ENCODE measurements around the gene GRAMD1B. TPM values are rescaled to one million over a fixed set of nuclear protein-coding genes. Genes with fewer than 3 reads are reported as not detected.

The GRAMD1B gene
- total and polyA plus RNA-seq, 2 experiments from 2014 or later: 15.5 to 81.5 TPM

DNA sequence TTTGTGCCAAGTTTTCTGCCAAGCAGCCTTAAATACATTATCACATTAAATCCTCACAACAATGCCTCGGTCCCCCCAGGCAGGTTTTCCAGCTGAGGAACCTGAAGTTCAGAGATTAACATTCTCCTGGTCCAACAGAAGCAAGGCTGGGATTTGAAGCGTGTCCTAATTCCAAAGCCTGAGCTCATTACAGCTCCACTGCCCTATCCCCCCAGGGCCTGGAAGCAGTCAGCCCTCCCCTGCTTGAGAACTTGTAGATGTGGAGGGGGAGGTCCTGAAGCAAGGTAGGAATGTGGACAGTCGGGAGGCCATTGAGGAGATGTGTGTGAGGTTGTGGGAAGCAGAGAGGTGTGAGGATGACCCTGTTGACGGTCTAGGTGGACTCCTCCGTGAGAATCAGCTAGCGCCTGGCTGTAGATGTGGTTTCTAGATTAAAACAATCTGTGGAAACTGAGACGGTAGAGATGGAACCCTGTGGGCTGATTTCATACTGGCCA, 8.1 kb downstream of the GRAMD1B start:
- Histone ChIP-seq H3K27ac (no peak overlapping the region), H3K4me3 (no peak overlapping the region), H3K4me1 (ENCODE audit: low read depth) (no peaks in the 10 kb centered on the region), H3K27me3 (no peaks in the 10 kb centered on the region), H3K36me3 (peaks cover 9% of the 10 kb centered on the region), H3K9me3 (ENCODE audit: low read depth) (no peaks in the 10 kb centered on the region)
- TF ChIP-seq, protein P1, sequence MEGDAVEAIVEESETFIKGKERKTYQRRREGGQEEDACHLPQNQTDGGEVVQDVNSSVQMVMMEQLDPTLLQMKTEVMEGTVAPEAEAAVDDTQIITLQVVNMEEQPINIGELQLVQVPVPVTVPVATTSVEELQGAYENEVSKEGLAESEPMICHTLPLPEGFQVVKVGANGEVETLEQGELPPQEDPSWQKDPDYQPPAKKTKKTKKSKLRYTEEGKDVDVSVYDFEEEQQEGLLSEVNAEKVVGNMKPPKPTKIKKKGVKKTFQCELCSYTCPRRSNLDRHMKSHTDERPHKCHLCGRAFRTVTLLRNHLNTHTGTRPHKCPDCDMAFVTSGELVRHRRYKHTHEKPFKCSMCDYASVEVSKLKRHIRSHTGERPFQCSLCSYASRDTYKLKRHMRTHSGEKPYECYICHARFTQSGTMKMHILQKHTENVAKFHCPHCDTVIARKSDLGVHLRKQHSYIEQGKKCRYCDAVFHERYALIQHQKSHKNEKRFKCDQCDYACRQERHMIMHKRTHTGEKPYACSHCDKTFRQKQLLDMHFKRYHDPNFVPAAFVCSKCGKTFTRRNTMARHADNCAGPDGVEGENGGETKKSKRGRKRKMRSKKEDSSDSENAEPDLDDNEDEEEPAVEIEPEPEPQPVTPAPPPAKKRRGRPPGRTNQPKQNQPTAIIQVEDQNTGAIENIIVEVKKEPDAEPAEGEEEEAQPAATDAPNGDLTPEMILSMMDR (IDR thresholded peaks at IDR 0.05; ENCODE audit: low read depth, low read length): no peak
- DNase-seq (ENCODE audit: low read depth in 1 of 2, low spot score in 1 of 2): no peak

DNA sequence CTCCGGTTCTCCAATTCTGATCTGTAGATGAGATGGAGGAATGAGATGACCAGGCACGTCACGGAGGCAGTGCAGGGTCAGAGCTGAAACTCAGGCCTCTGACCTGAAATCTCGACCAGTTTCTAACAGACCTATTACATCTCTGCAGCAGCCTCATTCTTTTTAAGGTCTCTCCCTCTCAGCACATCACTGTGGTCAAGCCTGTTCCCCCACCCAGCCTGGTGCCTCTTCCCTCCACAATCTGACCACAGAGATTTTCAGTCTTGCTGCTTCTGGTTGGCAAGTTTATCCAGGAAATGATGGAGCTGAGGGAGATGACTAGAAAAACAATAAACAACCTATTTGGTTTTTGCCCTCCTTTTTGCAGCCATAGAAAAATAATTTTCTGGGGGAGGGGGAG, 9.5 kb downstream of the GRAMD1B start:
- Histone ChIP-seq H3K36me3 (peaks cover 9% of the 10 kb centered on the region), H3K27me3 (no peaks in the 10 kb centered on the region)
- peak in 1 of 2 donors; percentile 28 for DNase-seq (ENCODE audit: low read depth in 1 of 2, low spot score in 1 of 2)

DNA sequence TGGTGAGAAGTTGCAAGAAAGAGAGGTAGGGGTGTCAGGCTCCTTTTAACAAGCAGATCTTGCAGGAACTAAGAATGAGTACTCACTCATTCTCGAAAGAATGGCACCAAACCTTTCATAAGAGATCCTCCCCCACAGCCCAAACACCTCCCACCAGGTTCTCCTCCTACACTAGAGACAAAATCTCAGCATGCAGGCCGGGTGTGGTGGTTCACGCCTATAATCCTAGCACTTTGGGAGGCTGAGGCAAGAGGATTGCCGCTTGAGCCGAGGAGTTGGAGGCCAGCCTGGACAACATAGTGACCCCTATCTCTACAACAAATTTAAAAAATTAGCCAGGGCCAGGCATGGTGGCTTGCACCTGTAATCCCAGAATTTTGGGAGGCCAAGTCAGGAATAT, 11.1 kb downstream of the GRAMD1B start:
- TF ChIP-seq, protein P1 (IDR thresholded peaks at IDR 0.05; ENCODE audit: low read depth, low read length): no peak
- Histone ChIP-seq H3K9me3 (ENCODE audit: low read depth) (no peaks in the 10 kb centered on the region), H3K4me1 (ENCODE audit: low read depth) (peaks cover 8% of the 10 kb centered on the region), H3K27ac (no peak overlapping the region), H3K36me3 (peaks cover 4% of the 10 kb centered on the region), H3K27me3 (no peaks in the 10 kb centered on the region), H3K4me3 (no peak overlapping the region)
- DNase-seq (ENCODE audit: low read depth in 1 of 2, low spot score in 1 of 2): no peak

More for the DNA sequence above, 9.5 kb downstream of the GRAMD1B start:
- no peak overlapping the region for H3K4me3 ChIP-seq
- H3K9me3 ChIP-seq (ENCODE audit: low read depth): no peaks in the 10 kb centered on the region
- H3K27ac ChIP-seq: no peak overlapping the region
- TF ChIP-seq, protein P1 (IDR thresholded peaks at IDR 0.05; ENCODE audit: low read depth, low read length): no peak
- H3K4me1 ChIP-seq (ENCODE audit: low read depth): peaks cover under 1% of the 10 kb centered on the region

DNA sequence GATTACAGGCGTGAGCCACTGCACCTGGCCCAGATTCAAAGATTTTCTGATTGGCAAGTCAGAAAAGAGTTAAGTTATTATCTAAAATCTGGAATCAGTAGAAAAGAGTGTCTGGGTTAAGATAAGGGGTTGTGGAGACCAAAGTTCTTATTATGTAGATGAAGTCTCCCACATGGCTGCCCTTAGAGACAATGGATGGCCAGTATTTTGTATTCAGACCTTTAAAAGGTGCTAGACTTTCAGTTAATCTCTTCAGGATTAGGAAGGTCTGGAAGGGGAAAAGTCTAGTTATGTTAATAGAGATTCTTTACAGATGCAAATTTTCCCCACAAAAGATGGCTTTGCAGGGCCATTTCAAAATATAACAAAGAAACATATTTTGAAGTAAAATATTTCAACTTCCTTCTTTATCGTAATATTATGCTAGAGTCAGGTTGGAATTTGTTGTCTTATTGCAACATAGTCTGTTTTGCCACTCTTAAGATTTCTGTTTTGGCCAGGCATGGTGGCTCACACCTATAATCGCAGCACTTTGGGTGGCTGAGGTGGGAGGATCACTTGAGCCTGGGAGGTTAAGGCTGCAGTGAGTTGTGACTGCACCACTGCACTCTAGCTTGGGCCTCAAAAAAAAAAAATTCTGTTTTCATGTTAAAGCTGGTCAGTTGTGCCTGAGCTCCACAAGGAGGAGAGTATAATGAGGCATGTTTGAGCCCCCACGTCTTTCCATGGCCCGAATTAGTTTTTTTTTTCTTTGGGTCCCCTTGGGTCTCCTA, 14.0 kb downstream of the GRAMD1B start:
- TF ChIP-seq, protein P1 (IDR thresholded peaks at IDR 0.05; ENCODE audit: low read depth, low read length): no peak
- H3K4me3 ChIP-seq: no peak overlapping the region
- H3K36me3 ChIP-seq: no peaks in the 10 kb centered on the region
- no peaks in the 10 kb centered on the region for H3K9me3 ChIP-seq (ENCODE audit: low read depth)
- H3K4me1 ChIP-seq (ENCODE audit: low read depth): peaks cover 8% of the 10 kb centered on the region
- no peak overlapping the region for H3K27ac ChIP-seq
- no peaks in the 10 kb centered on the region for H3K27me3 ChIP-seq
- no peak for DNase-seq (ENCODE audit: low read depth in 1 of 2, low spot score in 1 of 2)

DNA sequence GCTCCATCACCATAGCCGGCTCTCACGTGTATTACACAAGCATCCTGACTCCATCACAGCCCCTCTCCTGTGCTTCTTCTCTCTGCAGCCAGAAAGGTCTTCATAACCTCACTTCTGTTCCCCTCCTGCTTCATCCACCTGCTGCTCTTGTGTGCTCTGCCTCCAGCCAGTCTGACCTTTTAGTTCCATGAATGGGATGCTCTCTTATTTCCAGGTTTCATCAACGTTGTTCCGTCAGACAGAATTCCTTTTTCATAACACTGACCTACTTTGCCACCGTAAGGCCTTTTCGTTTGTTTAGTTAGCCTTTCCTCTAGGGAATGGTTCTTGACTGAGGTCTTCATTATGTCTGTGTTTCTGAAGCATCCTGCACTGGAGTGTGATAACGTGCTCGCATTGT, 18.8 kb downstream of the GRAMD1B start:
- Histone ChIP-seq H3K27me3 (no peaks in the 10 kb centered on the region), H3K27ac (no peak overlapping the region), H3K36me3 (no peaks in the 10 kb centered on the region), H3K4me3 (no peak overlapping the region), H3K9me3 (ENCODE audit: low read depth) (no peaks in the 10 kb centered on the region), H3K4me1 (ENCODE audit: low read depth) (peaks cover 8% of the 10 kb centered on the region)
- TF ChIP-seq, protein P1 (IDR thresholded peaks at IDR 0.05; ENCODE audit: low read depth, low read length): no peak
- no peak for DNase-seq (ENCODE audit: low read depth in 1 of 2, low spot score in 1 of 2)

Data from cardiac muscle cell (in vitro differentiated cells and primary cell).